H1 (cell line): ENCODE data around the gene OSTF1. TPM values are rescaled to one million over a fixed set of nuclear protein-coding genes. Genes with fewer than 3 reads are reported as not detected.

Experiments used
- CTCF ChIA-PET: fragments of 300-600 bp; sonication (Branson Sonifier 250); formaldehyde crosslinking; loops from one replicate; lab custom pipeline; 2021; ENCODE audit not compliant: partially characterized antibody; lab: Charles Lee
- POLR2A ChIA-PET: fragments of 300-600 bp; sonication (Branson Sonifier 250); formaldehyde crosslinking; loops from one replicate; lab custom pipeline; 2021; ENCODE audit warnings: inconsistent platforms; ENCODE audit not compliant: partially characterized antibody; lab: Charles Lee
- DNase-seq, 2 experiments: peaks; one replicate each; pipeline versions ENCODE4 v3.0.0 to v3.0.0-alpha.2; 2010 to 2022; ENCODE audit warnings: low spot score in 2 of 2, low read depth in 1 of 2, mixed read lengths in 1 of 2
- FAIRE-seq: peaks from 2 replicates; lab custom pipeline; 2011; peaks lifted over from hg19 to GRCh38; lab: Jason Lieb, UNC
- H2AFZ ChIP-seq: 2 replicates; pipeline ENCODE4 v1.8.1; 2012; ENCODE audit warnings: low read length, inconsistent platforms
- H2AK5ac ChIP-seq: 2 replicates; pipeline ENCODE4 v1.6.1; 2013; ENCODE audit warnings: low read depth, low read length
- H2BK120ac ChIP-seq: replicated peaks from 2 replicates; pipeline ENCODE3; 2013; ENCODE audit warnings: low read depth, low read length, inconsistent platforms
- H2BK12ac ChIP-seq: 2 replicates; pipeline ENCODE4 v1.6.1; 2013; ENCODE audit warnings: low read depth, low read length
- H2BK15ac ChIP-seq: 2 replicates; pipeline ENCODE4 v1.6.1; 2013; ENCODE audit warnings: low read length
- H2BK20ac ChIP-seq: 2 replicates; pipeline ENCODE4 v1.6.1; 2013; ENCODE audit warnings: low read length
- H2BK5ac ChIP-seq: 2 replicates; pipeline ENCODE4 v1.6.1; 2013; ENCODE audit warnings: low read depth, low read length
- H3K14ac ChIP-seq: 2 replicates; pipeline ENCODE4 v1.6.1; 2013; ENCODE audit warnings: inconsistent platforms; ENCODE audit not compliant: insufficient read length
- H3K18ac ChIP-seq: 2 replicates; pipeline ENCODE4 v1.6.1; 2013; ENCODE audit warnings: low read length; ENCODE audit errors: extremely low read depth
- H3K23ac ChIP-seq: 2 replicates; pipeline ENCODE4 v1.6.1; 2013; ENCODE audit warnings: inconsistent platforms; ENCODE audit not compliant: insufficient read length
- H3K23me2 ChIP-seq: 2 replicates; pipeline ENCODE4 v1.6.1; 2013; ENCODE audit warnings: low read depth, low read length
- H3K27ac ChIP-seq: 2 replicates; pipeline ENCODE4 v1.6.1; 2011; ENCODE audit warnings: low read depth, low read length, inconsistent platforms
- H3K27me3 ChIP-seq, 4 experiments: replicated peaks in 1 of 4; 1 replicate in 1 of 4; 2 replicates in 3 of 4; pipeline versions ENCODE4 v1.6.1 to v1.8.1; 2011 to 2013; ENCODE audit warnings: low read length in 3 of 4, mild to moderate bottlenecking in 3 of 4, inconsistent platforms in 2 of 4, mixed read lengths in 2 of 4, moderate library complexity in 1 of 4; ENCODE audit not compliant: control insufficient read depth in 3 of 4, insufficient read depth in 3 of 4; ENCODE audit errors: extremely low read depth in 1 of 4
- H3K36me3 ChIP-seq, 4 experiments: 2 replicates each; pipeline versions ENCODE4 v1.6.1 to v1.8.1; 2011 to 2013; ENCODE audit warnings: mild to moderate bottlenecking in 4 of 4, low read length in 3 of 4, moderate library complexity in 2 of 4, control low read depth in 1 of 4, inconsistent platforms in 1 of 4; ENCODE audit not compliant: insufficient read depth in 4 of 4, control insufficient read depth in 2 of 4
- H3K4ac ChIP-seq: replicated peaks from 2 replicates; pipeline ENCODE3; 2013; ENCODE audit warnings: low read length, low read depth, mixed read lengths, inconsistent platforms; ENCODE audit not compliant: insufficient read length
- H3K4me1 ChIP-seq, 4 experiments: replicated peaks in 1 of 4; 1 replicate in 1 of 4; 2 replicates in 3 of 4; pipeline versions ENCODE4 v1.6.1 to v1.8.1; 2011 to 2013; ENCODE audit warnings: low read length in 3 of 4, inconsistent platforms in 2 of 4, mixed read lengths in 1 of 4; ENCODE audit not compliant: insufficient read depth in 4 of 4, control insufficient read depth in 3 of 4
- H3K4me2 ChIP-seq, 2 experiments: 2 replicates each; pipeline versions ENCODE4 v1.6.1 to v1.8.1; 2011 to 2013; ENCODE audit warnings: low read depth in 2 of 2, low read length in 2 of 2, control low read depth in 1 of 2, inconsistent platforms in 1 of 2, mild to moderate bottlenecking in 1 of 2; ENCODE audit not compliant: insufficient read depth in 1 of 2
- H3K4me3 ChIP-seq, 4 experiments: fragments of 200-600, 300-600 bp in 1 of 4; sonication (generic), shearing (Covaris generic), sonication (Bioruptor Twin) in 1 of 4; 2 replicates each; pipeline versions ENCODE4 v1.5.1 to v1.8.1; 2011 to 2016; ENCODE audit warnings: low read length in 4 of 4, low read depth in 3 of 4, control low read depth in 2 of 4, inconsistent platforms in 2 of 4, mild to moderate bottlenecking in 2 of 4, mixed read lengths in 1 of 4, moderate library complexity in 1 of 4; ENCODE audit not compliant: insufficient read depth in 2 of 4; ENCODE audit errors: extremely low read depth in 1 of 4
- H3K56ac ChIP-seq: replicated peaks from 2 replicates; pipeline ENCODE3; 2013; ENCODE audit warnings: low read depth, mild to moderate bottlenecking, mixed read lengths, low read length, inconsistent platforms; ENCODE audit not compliant: insufficient read length
- H3K79me1 ChIP-seq: 2 replicates; pipeline ENCODE4 v1.6.1; 2013; ENCODE audit warnings: low read depth, low read length, control low read depth
- H3K79me2 ChIP-seq, 2 experiments: 2 replicates each; pipeline versions ENCODE4 v1.6.1 to v1.8.1; 2012 to 2013; ENCODE audit warnings: low read length in 2 of 2, mild to moderate bottlenecking in 2 of 2, inconsistent platforms in 1 of 2; ENCODE audit not compliant: insufficient read depth in 2 of 2, control insufficient read depth in 1 of 2
- H3K9ac ChIP-seq, 4 experiments: replicated peaks in 1 of 4; 1 replicate in 1 of 4; 2 replicates in 3 of 4; pipeline versions ENCODE4 v1.6.1 to v1.8.1; 2011 to 2013; ENCODE audit warnings: low read depth in 3 of 4, low read length in 3 of 4, control low read depth in 2 of 4, mild to moderate bottlenecking in 2 of 4, moderate library complexity in 2 of 4, inconsistent platforms in 1 of 4; ENCODE audit errors: extremely low read depth in 1 of 4
- H3K9me3 ChIP-seq, 2 experiments: 2 replicates each; pipeline versions ENCODE4 v1.6.1 to v1.8.1; 2012 to 2013; ENCODE audit warnings: mild to moderate bottlenecking in 2 of 2, moderate library complexity in 2 of 2, control low read depth in 1 of 2, inconsistent platforms in 1 of 2, low read depth in 1 of 2, low read length in 1 of 2, mixed read lengths in 1 of 2; ENCODE audit not compliant: insufficient read depth in 2 of 2
- H4K20me1 ChIP-seq, 2 experiments: replicated peaks in 1 of 2; 2 replicates each; pipeline versions ENCODE3 to v1.8.1; 2011 to 2013; ENCODE audit warnings: inconsistent platforms in 2 of 2, low read length in 2 of 2, mild to moderate bottlenecking in 1 of 2; ENCODE audit not compliant: insufficient read depth in 2 of 2, control insufficient read depth in 1 of 2
- H4K5ac ChIP-seq: 2 replicates; pipeline ENCODE4 v1.6.1; 2013; ENCODE audit warnings: low read length, low read depth, mixed read lengths, inconsistent platforms; ENCODE audit not compliant: insufficient read length
- H4K8ac ChIP-seq: 2 replicates; pipeline ENCODE4 v1.8.0; 2013; ENCODE audit warnings: mild to moderate bottlenecking, moderate library complexity, low read length, inconsistent platforms; ENCODE audit not compliant: insufficient read depth; ENCODE audit errors: extremely low read depth
- H4K91ac ChIP-seq: replicated peaks from 2 replicates; pipeline ENCODE3; 2013; ENCODE audit warnings: low read length, mixed read lengths, inconsistent platforms; ENCODE audit not compliant: insufficient read length
- CTCF ChIP-seq, 3 experiments: IDR thresholded peaks; 1 replicate in 2 of 3; 2 replicates in 1 of 3; pipeline versions ENCODE4 v1.5.1 to v1.6.1; 2011; ENCODE audit warnings: low read length in 3 of 3, mild to moderate bottlenecking in 3 of 3, inconsistent platforms in 2 of 3, low read depth in 1 of 3, moderate library complexity in 1 of 3; ENCODE audit not compliant: insufficient read depth in 1 of 3; ENCODE audit errors: control extremely low read depth in 1 of 3
- HDAC2 ChIP-seq, 2 experiments: fragments of 300-600 bp in 1 of 2; sonication (generic) in 1 of 2; IDR thresholded peaks; 2 replicates each; pipeline ENCODE4 v1.6.1; 2011 to 2012; ENCODE audit warnings: low read depth in 2 of 2, low read length in 2 of 2, mild to moderate bottlenecking in 2 of 2, moderate library complexity in 2 of 2, borderline replicate concordance in 1 of 2, inconsistent platforms in 1 of 2
- HDAC6 ChIP-seq: IDR thresholded peaks from one replicate; pipeline ENCODE4 v1.7.1; 2012; ENCODE audit warnings: low read depth, mild to moderate bottlenecking, inconsistent platforms, low read length, moderate library complexity
- JUND ChIP-seq: IDR thresholded peaks from 2 replicates; pipeline ENCODE4 v1.6.1; 2011; ENCODE audit warnings: mild to moderate bottlenecking, improper control_type of control experiment, low read length
- KDM1A ChIP-seq: fragments of 200-600, 300-600 bp; sonication (generic); IDR thresholded peaks from 2 replicates; pipeline ENCODE4 v1.7.1; 2016; ENCODE audit warnings: mild to moderate bottlenecking, low read length, borderline replicate concordance
- PHF8 ChIP-seq: fragments of 200-600 bp; sonication (generic); conservative IDR thresholded peaks from 2 replicates; pipeline ENCODE4 v1.7.1; 2012; ENCODE audit warnings: low read depth, mild to moderate bottlenecking, inconsistent platforms, low read length, moderate library complexity
- SP1 ChIP-seq: IDR thresholded peaks from 2 replicates; pipeline ENCODE4 v1.6.1; 2011; ENCODE audit warnings: low read depth, low read length
- WGBS, 2 experiments: shearing (Covaris generic) in 1 of 2; methylation state at CpG; one replicate each; pipeline versions ENCODE4 v1.1.6 to v1.1.7; 2013 to 2015; ENCODE audit warnings: low lambda C conversion rate in 2 of 2, mixed read lengths in 2 of 2, inconsistent platforms in 1 of 2, low coverage in 1 of 2, missing lambda C conversion rate in 1 of 2; ENCODE audit not compliant: insufficient replicate concordance in 2 of 2, insufficient coverage in 1 of 2, insufficient read length in 1 of 2; ENCODE audit errors: extremely low coverage in 1 of 2, missing lambda C conversion rate in 1 of 2; 5-methylcytosine and 5-hydroxymethylcytosine counted together
- polyA plus RNA-seq, 7 experiments: library from polyadenylated mRNA; depleted of rRNA in 3 of 7; stranded (reverse) in 5 of 7; unstranded in 2 of 7; fragments of >200 nt in 5 of 7; fragments of 200-250 nt in 2 of 7; gene quantifications; 1 replicate in 5 of 7; 2 replicates in 1 of 7; 4 replicates in 1 of 7; pipeline versions ENCODE4 v1.2.1 to v1.2.3, GENCODE V29; 2011 to 2013; ENCODE audit warnings: missing spikeins in 2 of 7, mixed read lengths in 2 of 7
- total RNA-seq: library from RNA; stranded (reverse); fragmentation: NEBNext Ultra II Directional; extraction: Animal tissue kit (Norgen Biotek cat#: 25700); gene quantifications from 2 replicates; pipeline ENCODE4 v1.2.1, GENCODE V29; 2021

The OSTF1 gene
- total and polyA plus RNA-seq, 2 of the 8 experiments (the other 6 are each of a cell fraction or from before 2014, with no cell fraction given): 5.0 to 18.9 TPM

DNA sequence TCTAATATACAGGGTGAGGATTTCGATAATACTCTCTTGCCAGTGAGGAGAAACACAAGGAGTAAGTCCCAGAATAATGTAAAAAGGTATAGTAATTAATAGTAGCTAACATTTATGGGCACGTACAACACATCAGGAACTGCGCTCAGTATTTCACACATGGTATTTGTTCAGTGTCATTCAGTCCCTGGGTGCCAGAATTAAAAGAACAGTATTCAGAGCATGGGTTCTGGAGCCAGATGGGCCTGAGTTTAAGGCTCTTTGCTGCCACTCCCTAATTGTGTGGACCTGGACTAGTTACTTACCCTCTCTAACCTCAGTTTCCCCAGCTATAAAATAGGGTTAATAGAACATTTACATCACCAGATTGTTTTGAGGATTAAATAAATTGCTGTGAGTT lies 16.3 kb downstream of the OSTF1 start:
- no peak overlapping the region for H2BK12ac ChIP-seq
- H3K27me3 ChIP-seq: no peaks in the 10 kb centered on the region
- ChIA-PET CTCF (interaction anchor here (1.2 to 1.6 kb wide), 3 partner anchors 11 to 81 kb away, joined by 3 to 6 read pairs (median 4); no protein-coding TSS in a partner anchor), POLR2A (no interaction called here)
- peaks cover 1% of the 10 kb centered on the region; the same call in 1 of the 2 replicates for H3K23me2 ChIP-seq
- H2AK5ac ChIP-seq: no peak overlapping the region
- H3K23ac ChIP-seq: no peak overlapping the region
- H3K4ac ChIP-seq: no peak overlapping the region
- H3K79me1 ChIP-seq: no peaks in the 10 kb centered on the region; the same call in 1 of the 2 replicates
- H2BK20ac ChIP-seq: no peak overlapping the region
- no peak overlapping the region for H3K9ac ChIP-seq
- DNase-seq (no peak), FAIRE-seq (no peak)
- H3K4me1 ChIP-seq: no peaks in the 10 kb centered on the region
- H2AFZ ChIP-seq: no peak overlapping the region
- no peak overlapping the region for H4K91ac ChIP-seq
- H2BK15ac ChIP-seq: no peak overlapping the region
- H2BK120ac ChIP-seq: no peak overlapping the region
- no peak overlapping the region for H3K14ac ChIP-seq
- H4K20me1 ChIP-seq: no peaks in the 10 kb centered on the region
- H3K27ac ChIP-seq: no peak overlapping the region
- H3K36me3 ChIP-seq: no peaks in the 10 kb centered on the region
- H3K9me3 ChIP-seq: no peaks in the 10 kb centered on the region
- H4K5ac ChIP-seq: no peak overlapping the region
- 95% methylated on average over 3 of the region's 3 CpGs; no CpG with 5 or more reads in 1 of the 2 experiments for WGBS, 2 experiments
- no peaks in the 10 kb centered on the region for H3K79me2 ChIP-seq
- H2BK5ac ChIP-seq: no peak overlapping the region
- no peak overlapping the region for H3K18ac ChIP-seq
- no peak overlapping the region for H3K56ac ChIP-seq
- H4K8ac ChIP-seq: no peak overlapping the region
- H3K4me2 ChIP-seq: no peak overlapping the region
- H3K4me3 ChIP-seq: no peak overlapping the region
- TF ChIP-seq HDAC2 (IDR thresholded peaks at IDR 0.05; ENCODE audit: borderline replicate concordance in 1 of 2, low read depth in 2 of 2, low read length in 2 of 2) (no peak), JUND (no peak), HDAC6 (no peak), KDM1A (no peak), CTCF (IDR thresholded peaks at IDR 0.05; ENCODE audit: control extremely low read depth in 1 of 3, insufficient read depth in 1 of 3, low read depth in 1 of 3, low read length in 3 of 3) (no peak), PHF8 (no peak), SP1 (no peak)
